KOPT-K1 (cell line): ENCODE results near the gene UNC13D.
"Not testable (repeated sequence)": the region's sequence is repeated elsewhere in the genome, so short reads cannot be mapped to it uniquely, and the experiment has no call there.

ENCODE experiments used
- H3K27ac ChIP-seq: fragments of 200-600 bp; sonication (generic); 2 replicates; pipeline ENCODE4 v1.5.1; 2016; ENCODE audit warnings: antibody characterized with exemption, mild to moderate bottlenecking, low read depth, low read length; ENCODE audit not compliant: poor library complexity, severe bottlenecking
- H3K36me3 ChIP-seq: fragments of 200-600 bp; sonication (generic); 2 replicates; pipeline ENCODE4 v1.5.1; 2017; ENCODE audit warnings: antibody characterized with exemption, mild to moderate bottlenecking, low read length, moderate library complexity; ENCODE audit not compliant: insufficient read depth
- H3K9me3 ChIP-seq: fragments of 200-600 bp; sonication (generic); 2 replicates; pipeline ENCODE4 v1.5.1; 2017; ENCODE audit warnings: antibody characterized with exemption, low read length, mild to moderate bottlenecking; ENCODE audit not compliant: insufficient read depth, poor library complexity, severe bottlenecking

Gene UNC13D

DNA sequence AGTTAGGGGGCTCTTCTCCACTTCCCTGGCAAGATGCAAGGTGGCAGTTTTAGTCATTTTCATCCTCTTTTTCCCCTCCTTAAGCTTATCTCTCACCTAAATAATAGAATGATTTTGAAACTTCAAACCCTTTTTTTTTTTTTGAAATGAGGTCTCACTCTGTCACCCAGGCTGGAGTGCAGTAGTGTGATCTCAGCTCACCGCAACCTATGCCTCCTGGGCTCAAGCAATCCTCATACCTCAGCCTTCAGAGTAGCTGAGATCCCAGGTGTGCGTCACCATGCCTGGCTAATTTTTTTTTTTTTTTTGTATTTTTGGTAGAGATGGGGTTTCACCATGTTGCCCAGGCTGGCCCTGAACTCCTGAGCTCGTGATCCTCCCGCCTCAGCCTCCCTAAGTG lies 20.7 kb upstream of the UNC13D start:
- H3K36me3 ChIP-seq, H3K9me3 ChIP-seq: not testable (repeated sequence)
- peak overlapping the region; percentile 45 for H3K27ac ChIP-seq

DNA sequence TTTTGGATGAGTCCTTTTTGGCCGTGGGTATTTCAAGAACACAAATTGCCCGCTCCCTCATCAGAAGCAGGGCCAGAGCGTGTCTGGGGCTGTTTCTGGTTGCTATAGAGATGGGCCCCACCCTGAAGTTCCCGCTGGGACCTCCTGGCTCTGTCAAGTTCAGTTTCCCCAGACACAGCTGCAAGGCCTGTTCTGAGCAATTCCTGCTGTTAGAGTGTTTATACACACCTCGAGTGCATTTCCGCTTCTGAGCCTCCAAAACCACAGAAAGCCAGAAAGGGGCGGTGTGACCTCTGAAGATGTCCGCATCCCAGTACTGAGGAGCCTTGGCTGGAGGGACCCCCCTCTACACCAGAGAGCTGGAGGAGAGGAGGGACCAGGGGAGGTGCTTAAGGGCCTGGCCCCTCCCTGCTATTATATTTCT lies 20.3 kb upstream of the UNC13D start:
- peak overlapping the region; percentile 45 for H3K27ac ChIP-seq
- H3K36me3 ChIP-seq: no peaks in the 10 kb centered on the region
- H3K9me3 ChIP-seq: no peaks in the 10 kb centered on the region

DNA sequence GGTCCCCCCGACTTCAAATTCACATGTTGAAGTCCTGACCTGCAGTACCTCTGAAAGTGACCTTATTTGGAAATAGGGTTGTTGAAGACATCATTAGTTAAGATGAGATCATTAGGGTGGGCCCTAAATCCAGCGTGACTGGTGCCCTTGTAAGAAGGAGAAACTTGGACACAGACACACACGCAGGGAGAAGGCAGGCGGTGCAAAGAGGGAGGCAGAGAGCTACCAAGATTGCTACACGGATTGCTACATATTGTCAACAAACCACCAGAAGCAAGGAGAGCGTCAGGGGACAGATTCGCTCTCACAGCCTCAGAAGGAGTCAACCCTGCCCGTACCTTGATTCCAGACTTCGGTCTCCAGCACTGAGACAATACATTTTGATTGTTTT lies 17.7 kb upstream of the UNC13D start:
- no peak overlapping the region for H3K27ac ChIP-seq
- H3K36me3 ChIP-seq: no peaks in the 10 kb centered on the region
- H3K9me3 ChIP-seq: no peaks in the 10 kb centered on the region

DNA sequence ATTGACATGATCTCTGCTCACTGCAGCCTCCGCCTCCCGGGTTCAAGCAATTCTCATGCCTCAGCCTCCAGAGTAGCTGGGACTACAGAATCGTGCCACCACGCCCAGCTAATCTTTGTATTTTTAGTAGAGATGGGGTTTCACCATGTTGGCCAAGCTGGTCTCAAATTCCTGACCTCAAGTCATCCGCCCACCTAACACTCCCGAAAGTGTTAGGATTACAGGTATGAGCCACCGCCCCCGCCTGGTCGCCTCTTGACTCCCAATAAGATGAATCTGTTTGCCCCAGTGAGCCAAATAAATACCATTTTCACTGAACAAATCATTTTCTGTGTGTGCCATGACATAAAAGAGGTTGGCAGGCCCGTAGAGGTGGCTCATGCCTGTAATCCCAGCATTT lies 15.2 kb upstream of the UNC13D start:
- H3K9me3 ChIP-seq, H3K36me3 ChIP-seq, H3K27ac ChIP-seq: not testable (repeated sequence)

DNA sequence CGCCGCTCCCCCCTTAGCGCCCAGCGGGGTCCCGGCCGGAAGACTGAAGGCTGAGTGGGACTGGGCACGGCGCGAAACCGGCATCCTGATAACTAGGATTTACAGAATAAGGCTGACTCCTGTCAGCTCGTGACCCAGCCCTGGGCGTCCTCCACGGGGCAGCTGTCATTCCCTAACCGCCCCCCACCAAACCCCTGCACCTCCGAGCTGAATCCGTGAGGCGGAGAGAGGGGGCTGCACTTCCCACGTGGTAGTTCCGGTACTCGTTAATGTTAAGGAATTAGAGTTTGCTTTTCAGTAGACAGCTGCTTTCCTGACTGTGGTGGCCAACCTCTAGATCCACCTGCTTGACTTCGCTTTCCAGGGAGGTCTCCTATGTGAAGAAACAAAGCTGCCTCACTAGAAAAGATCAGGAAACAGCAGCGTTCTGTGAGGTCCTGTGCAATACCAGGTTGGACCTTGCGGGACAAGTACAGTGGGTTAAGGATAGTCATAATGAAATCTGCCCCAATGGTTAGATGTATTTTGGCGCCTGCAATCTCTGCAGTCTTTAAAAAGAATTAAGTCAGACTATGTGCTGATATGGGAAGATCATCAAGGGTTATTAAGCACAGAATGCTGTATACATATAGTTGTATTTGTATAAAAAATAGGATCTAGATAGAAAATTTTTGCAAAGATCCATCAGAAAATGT lies 12.0 kb upstream of the UNC13D start:
- Histone ChIP-seq H3K27ac (peak overlapping the region; percentile 82), H3K36me3 (peaks cover 5% of the 10 kb centered on the region), H3K9me3 (no peaks in the 10 kb centered on the region)

DNA sequence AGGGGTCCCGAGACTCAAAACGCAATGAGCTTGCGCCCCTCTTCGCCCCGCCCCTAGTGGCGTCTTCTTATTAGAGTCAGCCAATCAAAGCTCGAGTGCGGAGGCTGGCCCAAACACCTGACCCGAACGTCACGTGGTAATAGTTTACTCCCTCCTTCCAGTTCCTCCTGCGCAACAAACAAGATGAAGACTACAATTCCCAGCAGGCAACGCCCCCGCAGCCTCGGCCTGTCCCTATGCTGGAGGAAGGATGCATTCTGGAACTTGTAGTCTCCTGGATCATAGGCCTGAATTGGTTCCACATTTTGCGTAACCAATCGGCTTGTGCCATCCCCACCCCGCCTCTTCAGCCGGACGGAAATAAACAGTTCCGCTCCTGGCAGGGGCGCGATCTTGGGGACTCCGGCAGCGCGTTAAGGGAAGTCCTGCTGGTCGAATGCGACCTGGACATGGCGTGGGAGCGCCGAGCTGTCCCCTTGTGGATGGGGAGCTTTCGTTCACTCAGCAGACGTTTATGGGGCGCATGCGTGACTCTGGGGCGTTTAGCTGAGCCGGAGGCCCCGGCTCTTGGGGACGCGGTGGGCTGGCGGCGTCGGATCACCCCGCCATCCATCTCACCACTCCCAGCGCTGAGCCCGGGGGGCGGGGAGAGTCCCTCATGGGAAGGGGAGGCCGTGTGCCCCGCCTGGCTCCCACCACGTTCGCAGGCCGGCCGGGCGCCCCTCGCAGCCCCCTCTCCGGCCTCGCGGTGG lies 11.3 kb upstream of the UNC13D start, which contains the start of gene WBP2:
Gene WBP2 (minus strand): TSS at position 26 of the 752 bp plus-strand sequence. CDS start 38 bp downstream, outside the sequence.
- peaks cover 12% of the 10 kb centered on the region for H3K36me3 ChIP-seq
- H3K27ac ChIP-seq: peak within 1 kb of the TSS; percentile 82
- no peaks in the 10 kb centered on the region for H3K9me3 ChIP-seq

DNA sequence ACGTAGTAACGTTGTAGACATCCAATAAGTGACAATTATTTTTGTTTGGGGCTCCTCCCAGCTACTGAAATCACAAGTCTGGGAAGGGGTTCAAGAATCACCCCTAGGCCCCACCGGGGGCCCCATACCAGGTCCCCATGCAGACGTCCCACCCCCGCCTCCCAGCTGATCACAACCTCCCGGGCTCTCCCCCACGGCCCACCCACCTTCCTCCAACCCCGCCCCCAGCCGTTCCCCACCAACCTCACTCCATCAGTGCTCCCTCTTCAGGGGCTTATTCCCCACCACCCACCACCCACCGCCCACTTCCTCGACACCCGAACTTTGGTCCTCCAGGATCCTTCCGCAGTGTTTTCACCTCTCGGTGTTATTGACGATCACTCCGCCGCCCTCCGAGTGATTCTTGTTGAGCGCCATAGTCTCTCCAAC lies 10.7 kb upstream of the UNC13D start:
- Histone ChIP-seq H3K36me3 (peaks cover 18% of the 10 kb centered on the region), H3K9me3 (no peaks in the 10 kb centered on the region), H3K27ac (peak overlapping the region; percentile 82)

DNA sequence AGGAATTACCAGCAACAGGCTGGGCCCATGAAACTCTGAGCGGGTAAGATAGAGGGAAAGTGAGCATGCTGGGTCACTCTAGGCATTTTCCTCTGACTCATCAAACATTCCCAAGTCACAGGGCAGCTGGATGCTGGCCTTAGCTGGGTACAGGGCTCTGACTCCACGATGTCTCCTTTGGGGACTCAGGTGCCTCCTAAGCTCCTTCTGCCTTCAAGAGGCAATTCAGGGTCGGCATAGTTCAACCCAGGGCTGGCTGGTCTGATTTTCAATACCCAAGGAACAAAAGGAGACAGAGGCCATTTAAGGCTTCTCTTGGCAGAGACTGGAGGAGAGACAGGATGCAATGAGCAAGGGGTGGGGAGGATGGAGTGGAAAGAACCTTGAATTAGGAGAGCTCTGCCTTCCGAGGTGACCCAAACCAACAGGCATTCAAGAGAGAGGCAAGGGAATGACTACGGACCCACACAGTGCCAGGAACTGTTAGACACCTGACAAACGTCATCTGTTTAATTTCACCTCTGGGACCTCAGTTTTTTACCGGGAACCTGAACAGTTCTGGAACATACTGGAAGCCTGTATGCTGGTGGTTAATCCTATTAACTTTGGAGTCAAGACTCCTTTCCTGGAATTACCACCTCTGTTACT lies 10.0 kb upstream of the UNC13D start:
- peak overlapping the region; percentile 82 for H3K27ac ChIP-seq
- H3K9me3 ChIP-seq: no peaks in the 10 kb centered on the region
- peaks cover 25% of the 10 kb centered on the region for H3K36me3 ChIP-seq

DNA sequence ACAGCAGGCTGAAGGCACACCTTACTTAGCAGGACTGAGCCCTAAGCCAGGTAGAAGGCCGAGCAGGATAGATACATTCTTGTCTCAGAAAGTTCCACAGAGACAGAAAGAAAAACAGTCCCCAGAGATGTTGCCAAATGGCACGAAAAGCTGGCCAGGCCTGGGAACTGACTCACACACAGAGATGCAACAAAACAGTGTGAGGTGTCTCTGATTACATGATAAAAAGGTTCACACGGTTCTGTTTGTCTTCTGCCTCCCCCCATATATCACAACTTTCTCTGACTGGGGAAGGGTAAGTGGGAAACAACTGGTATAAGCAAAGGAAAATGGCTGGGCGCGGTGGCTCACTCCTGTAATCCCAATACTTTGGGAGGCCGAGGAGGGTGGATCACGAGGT lies 9.2 kb upstream of the UNC13D start:
- H3K9me3 ChIP-seq: no peaks in the 10 kb centered on the region
- no peak overlapping the region for H3K27ac ChIP-seq
- peaks cover 33% of the 10 kb centered on the region for H3K36me3 ChIP-seq

DNA sequence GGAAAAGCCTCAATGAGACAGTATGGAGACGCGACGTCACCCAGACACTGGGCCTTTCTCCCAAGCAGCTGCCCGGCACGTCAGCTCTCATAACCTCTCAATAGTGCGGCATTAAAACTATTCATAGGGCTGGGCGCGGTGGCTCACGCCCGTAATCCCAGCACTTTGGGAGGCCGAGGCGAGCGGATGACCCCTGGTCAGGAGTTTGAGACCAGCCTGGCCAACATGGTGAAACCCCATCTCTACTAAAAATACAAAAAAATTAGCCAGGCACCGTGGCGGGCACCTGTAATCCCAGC lies 7.4 kb upstream of the UNC13D start:
- H3K27ac ChIP-seq, H3K9me3 ChIP-seq: not testable (repeated sequence)
- H3K36me3 ChIP-seq: peaks cover 51% of the 10 kb centered on the region

DNA sequence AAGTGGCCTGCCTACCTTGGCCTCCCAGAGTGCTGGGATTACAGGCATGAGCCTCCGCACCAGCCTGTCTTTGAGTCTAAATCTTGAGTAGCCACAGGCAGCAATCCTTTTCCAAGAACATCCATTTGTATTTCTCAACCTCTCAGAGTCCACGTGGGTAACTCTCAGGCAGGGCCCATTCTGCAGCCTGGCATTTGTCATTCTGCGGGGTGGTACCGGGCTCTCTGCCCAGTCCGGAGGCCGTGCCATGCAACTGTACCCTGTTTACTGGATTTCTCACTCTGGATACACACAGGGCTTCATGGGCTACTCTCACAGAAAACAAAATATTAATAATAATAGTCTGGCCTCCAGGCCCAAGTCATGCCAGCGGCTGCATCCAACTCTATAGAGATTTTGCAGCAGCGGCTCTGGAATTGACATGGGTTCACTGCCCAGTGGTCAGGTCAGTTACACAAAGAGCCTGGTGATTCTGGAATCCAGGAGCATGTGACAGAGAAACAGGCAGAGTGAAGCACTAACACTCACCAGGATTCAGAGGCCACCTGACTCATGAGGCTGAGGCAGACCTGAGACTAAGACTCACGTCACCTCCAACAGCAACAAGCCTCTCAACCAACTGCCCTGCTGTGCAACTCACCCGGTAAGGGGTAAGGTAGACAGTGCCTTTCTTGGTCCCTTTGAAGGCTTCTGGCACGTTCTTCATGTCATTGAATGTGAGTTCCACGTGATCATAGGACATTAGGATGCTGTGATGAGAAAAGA lies 6.9 kb upstream of the UNC13D start:
- Histone ChIP-seq H3K9me3 (no peaks in the 10 kb centered on the region), H3K36me3 (peaks cover 56% of the 10 kb centered on the region), H3K27ac (no peak overlapping the region)

DNA sequence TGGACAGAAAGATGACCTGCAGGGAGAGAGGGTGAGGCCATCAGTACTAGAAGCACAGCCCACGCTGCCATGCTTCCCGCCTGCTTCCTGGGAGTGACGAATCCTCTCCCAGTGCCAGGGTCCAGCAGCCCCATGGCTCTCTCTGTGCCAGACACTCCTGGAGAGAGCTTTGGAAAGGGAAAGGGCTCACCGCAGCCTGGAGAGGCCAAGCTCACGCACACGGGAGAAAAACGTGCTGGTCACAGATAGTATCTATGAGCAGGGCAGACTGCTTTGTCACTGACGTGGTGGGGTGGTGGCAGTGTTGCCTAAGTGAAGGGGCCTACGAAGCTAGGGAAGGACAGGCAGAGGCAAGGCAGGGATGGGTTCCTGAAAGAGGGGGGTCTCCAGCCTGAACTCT lies 5.5 kb upstream of the UNC13D start:
- Histone ChIP-seq H3K9me3 (no peaks in the 10 kb centered on the region), H3K27ac (no peak overlapping the region), H3K36me3 (peaks cover 61% of the 10 kb centered on the region)

DNA sequence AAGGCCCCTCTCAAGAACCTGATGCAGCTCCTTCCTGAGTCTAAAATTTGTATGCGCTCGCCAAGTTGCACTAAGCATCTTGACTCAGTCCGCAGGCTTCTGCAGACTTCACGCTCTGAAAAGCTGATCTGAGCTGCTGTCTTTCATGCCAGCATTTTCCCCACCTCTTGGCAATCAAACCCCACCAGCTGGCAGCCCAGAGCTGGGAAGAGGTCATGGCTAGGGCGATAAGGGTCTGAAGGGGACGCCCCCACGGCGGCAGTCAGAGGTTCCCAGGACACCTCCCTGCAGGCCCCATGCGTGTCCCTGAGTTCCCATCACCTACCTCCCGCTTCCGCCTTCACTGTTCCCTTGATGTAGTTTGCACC lies 5.1 kb upstream of the UNC13D start:
- Histone ChIP-seq H3K27ac (no peak overlapping the region), H3K36me3 (peaks cover 61% of the 10 kb centered on the region), H3K9me3 (no peaks in the 10 kb centered on the region)

DNA sequence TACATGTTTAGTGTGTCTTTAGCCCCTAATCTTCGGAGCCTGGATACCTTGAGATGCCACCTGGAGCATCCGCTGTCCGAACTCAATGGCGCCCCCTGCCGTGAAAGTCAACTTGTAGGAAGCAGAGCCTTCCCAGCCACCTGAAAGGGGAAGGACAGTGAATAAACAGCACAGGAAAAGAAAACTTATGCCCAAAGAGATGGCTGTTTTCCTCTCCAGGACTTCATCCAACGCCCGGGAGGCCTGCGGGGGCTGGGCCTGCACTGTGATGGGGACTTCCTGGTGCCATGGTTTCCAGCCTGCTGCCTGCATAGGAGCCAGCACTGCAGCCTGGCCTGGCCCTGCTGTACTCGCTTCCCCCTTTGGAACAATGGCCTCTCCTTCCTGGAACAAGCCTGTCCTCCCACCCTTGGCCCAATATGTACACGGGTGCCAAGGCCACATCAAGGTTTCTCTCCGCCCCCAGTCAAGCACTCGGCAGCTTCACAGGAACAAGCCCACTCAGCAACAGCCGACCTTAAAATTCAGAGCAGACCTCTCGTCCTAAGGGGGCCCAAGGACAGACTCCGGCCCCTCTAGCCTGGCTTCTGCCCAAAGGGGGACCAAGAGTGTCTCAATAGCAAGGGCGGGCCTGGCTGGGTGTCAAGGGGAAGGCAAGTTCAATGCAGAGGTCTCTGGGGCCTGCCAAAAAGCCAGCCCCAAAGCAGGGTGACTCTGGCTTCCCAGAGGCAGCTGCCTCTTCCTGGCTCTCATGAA lies 4.5 kb upstream of the UNC13D start:
- Histone ChIP-seq H3K27ac (no peak overlapping the region), H3K36me3 (peaks cover 61% of the 10 kb centered on the region), H3K9me3 (no peaks in the 10 kb centered on the region)
